ENCODE data around the gene FYN.

- TF ChIP-seq CTCF (IDR thresholded peaks at IDR 0.05) (no peak), POLR2A (IDR thresholded peaks at IDR 0.05) (no peak)
Measured at GRCh38 chr6:111662072-111662793, 211.0 kb downstream of the FYN start.

Measured in transverse colon (tissue), 3 donors.